HG02571 (cell line): Measurements from ENCODE around the gene UST.

Experiments used
- ATAC-seq: cut with Tn5 transposase; IDR thresholded peaks from one replicate; pipeline ENCODE4 v1.9.1; 2021; ENCODE audit warnings: mild to moderate bottlenecking, moderate library complexity; ENCODE audit not compliant: unreplicated experiment

The UST gene

DNA sequence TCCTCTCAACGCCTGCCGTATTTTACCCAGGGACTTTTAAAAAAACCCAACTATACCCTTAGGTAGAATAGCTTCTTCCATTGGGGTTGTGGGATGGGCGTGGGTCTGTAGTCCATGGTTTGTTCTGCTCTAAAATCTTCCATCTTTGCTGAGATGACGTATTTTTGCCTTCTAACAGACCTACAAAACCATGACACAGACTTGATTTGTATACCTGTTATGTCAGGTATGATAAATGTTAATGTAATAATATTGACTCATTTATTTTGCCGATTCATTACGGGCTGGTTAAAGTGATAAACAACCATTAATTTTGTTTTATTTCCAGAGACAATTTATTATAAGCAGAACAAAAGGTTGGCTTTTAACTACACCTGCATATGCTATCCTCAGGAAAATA lies 48.7 kb downstream of the UST start:
- ATAC-seq, result no peak

DNA sequence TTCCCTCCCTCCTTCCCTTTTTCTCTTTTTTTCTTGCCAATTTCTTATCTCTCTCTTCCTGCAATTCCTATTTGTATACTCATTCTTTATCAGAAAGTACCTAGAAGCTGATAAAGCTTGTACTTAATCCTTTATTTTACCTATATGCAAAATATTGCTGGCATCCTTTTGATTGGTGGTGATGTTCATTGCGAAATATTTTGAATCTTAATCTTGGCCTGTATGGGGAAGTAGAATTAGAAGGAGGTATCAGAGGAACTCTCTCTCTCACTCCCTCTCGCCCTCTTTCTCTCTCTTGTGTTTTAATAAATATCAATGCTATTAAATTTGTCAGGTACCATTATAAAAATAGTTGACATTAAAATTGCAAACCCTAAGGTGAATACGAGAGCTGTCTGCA lies 52.8 kb downstream of the UST start:
- ATAC-seq, result no peak

DNA sequence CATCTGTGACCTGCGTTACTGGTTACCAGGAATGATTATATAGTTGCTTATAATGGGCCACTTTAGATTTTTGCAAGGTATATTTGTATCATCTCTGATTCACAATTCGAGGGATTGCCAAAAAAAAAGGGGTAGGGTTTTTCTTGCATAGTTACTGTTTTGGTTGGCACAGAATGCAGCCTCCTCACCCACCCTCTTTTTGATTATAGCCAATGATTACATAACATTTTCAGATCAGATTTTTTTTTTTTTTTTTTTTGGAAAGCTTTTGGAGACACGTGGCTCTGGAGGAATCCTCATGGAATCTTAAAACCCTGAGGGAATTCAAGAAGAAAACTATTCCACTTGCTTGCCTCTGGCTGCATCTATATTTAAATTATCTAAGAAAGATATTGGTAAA lies 53.7 kb downstream of the UST start:
- no peak for ATAC-seq

GRCh38 chr6:148803979-148804378 lies 57.1 kb downstream of the UST start:
- no peak for ATAC-seq

GRCh38 chr6:148805777-148806176 lies 58.9 kb downstream of the UST start:
- no peak for ATAC-seq

GRCh38 chr6:148807784-148808183 lies 61.0 kb downstream of the UST start:
- no peak for ATAC-seq

DNA sequence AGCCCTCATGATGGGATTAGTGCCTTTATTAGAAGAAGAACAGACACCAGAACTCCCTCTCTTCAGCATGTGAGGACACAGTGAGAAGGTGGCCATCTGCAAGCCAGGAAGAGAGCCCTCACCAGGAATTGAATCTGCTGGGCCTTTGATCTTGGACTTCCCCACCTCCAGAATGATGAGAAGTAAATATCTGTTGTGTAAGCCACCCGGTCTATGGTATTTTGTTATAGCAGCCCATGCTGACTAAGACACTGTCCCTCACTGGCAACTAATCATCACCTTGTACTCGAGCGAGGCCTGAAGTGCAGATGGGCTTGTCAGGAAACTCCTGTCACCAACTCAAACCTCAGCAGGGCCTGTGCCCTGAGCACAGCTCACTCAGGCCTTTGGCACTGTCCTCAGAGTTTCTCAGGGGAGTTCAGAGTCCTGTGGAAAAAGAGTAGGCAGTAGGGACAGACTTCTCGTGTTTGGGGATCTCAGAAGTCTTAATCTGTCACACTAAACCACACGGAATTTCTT lies 62.0 kb downstream of the UST start:
- ATAC-seq, result no peak

DNA sequence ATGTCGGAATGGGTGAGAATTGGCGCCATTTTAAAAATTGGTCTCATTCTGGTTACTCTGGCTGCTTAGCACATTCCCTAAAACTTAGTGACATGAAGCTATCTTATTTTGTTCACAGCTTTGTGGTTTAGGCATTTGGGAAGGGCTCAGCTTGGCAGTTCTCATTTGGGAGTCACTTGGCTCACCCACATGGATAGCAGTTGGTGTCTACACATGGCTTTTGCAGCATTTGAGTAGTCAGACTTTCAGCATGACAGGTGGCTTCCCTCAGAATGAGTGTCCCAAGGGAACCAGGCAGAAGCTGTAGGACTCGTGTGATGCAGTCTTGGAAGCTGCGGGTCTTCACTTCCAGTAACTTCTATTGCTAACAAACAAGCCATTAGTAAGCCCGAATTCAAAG lies 64.6 kb downstream of the UST start:
- ATAC-seq, result no peak

- no peak for ATAC-seq
Observed at GRCh38 chr6:148814082-148814790, 67.4 kb downstream of the UST start.

DNA sequence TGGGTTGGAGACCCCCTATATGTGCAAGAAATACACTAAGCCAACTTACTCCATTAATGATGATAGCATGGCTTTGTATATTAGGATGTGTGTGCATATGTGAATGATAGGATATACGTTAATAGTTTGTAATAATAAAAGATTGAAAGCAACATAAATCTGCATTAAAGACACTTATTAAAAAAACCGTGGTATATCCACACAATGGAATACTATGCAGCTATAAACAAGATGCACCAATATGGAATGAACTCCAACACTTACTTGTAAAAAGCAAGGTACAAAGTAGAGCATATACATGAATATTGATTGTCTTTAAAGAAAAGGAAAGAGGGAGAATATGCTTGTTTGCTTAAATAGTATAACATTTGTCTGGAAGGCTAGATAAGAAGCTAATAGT lies 68.0 kb downstream of the UST start:
- no peak for ATAC-seq

- ATAC-seq, result no peak
Observed at GRCh38 chr6:148816117-148816516, 69.3 kb downstream of the UST start.

DNA sequence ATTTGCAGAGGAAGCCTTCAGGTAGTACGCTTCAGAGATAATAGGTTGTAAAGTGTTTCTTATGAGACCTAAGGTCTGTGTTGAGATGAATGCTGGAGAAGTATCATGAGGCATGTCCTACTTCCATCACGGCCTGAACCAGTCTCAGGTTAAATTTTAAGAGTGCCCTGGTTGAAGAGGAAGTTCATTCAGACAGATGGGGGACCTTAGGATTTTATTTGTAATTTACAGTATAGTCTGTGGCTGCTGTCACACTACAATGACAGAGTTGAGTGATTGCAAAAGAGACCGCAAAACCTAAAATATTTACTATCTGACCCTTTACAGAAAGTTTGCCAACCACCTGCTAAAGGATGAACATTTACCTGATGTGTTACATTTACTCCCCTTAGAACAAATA lies 70.9 kb downstream of the UST start:
- ATAC-seq, result no peak

DNA sequence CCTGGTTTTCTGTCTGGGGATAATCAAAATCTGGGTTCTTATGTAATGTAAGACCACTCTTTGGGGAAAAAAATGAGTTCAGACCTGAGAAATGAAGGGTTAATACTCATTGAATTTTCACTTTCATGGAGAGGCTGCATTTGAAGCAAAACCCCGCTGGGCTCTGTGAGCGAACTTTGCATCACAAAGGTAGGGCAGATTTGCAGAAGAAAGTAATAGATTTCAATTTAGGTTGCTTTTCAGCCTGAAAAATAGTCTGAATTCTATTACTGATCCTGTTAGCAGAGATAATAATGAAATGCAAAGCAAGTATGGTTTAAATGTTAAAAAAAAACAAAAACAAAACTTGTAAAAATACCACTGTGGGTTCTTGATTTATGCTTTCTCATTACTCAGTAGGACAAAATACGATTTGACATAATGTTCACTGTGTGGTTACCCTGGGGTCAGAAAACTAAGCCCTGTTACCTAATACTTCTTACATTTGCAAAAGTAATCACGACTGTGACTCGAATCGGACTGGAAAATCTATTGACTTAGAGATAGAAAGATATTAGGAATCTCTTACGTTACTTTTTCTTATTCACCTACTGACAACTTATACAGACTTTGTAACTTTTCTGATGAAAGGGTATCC lies 72.2 kb downstream of the UST start:
- ATAC-seq, result no peak

DNA sequence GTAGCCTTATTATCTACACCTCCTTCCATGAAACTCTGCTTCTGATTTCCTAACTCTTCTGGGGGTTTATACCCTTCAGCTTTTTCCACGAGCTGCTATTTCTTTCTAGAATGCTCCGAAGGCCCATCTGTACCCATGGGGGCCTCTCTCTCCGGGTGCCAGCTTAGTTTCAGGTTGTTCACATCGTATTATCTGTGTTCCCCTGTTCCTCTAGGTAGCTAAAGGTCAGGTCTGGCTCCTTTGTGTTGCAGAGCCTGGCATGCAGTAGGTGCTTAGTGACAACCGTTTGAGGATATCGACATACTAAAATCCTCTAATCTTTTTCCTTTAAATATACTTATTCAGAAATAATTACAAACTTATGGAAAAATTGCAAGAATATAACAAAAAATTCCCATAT lies 73.0 kb downstream of the UST start:
- ATAC-seq, result no peak

DNA sequence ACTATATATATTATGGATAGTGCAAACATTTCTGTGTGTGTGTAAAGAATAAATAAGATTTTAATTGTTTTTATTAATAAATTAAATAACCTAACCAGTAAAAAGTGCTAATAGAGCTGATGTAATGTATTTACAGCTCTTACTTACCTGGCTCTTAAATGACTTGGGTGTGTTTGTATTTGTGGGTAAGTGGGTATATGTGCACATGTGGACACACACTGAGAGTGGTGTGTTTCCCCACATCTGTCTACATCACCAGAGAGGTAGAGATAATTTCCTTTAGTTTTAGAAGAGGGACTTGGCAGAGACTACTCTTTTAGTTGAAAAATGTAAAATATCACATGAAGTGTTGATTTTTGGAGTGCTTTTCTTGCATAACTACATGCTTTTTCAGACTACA lies 76.0 kb downstream of the UST start:
- ATAC-seq, result no peak

DNA sequence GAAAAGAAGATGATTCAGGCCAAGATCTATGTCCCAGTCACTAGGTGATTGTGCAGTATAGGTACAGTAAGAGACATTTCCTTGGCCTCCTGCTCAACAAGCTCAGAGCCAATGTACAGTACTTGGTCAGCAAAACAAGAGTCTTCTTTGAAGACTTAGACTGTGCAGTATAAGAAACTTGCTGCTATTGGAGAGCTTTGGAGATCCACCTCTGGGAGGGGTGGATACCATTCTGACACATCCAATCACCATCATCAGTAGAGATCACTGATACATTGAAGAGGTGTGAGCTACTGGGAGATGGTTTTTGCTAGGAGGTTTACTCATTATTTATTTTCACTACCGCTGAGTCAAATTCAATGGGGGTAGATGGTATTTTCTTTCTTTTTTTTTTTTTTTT lies 77.5 kb downstream of the UST start:
- ATAC-seq, result no peak

- no peak for ATAC-seq
Observed at GRCh38 chr6:148824960-148825359, 78.1 kb downstream of the UST start.

- ATAC-seq, result no peak
Observed at GRCh38 chr6:148825492-148825891, 78.7 kb downstream of the UST start.

DNA sequence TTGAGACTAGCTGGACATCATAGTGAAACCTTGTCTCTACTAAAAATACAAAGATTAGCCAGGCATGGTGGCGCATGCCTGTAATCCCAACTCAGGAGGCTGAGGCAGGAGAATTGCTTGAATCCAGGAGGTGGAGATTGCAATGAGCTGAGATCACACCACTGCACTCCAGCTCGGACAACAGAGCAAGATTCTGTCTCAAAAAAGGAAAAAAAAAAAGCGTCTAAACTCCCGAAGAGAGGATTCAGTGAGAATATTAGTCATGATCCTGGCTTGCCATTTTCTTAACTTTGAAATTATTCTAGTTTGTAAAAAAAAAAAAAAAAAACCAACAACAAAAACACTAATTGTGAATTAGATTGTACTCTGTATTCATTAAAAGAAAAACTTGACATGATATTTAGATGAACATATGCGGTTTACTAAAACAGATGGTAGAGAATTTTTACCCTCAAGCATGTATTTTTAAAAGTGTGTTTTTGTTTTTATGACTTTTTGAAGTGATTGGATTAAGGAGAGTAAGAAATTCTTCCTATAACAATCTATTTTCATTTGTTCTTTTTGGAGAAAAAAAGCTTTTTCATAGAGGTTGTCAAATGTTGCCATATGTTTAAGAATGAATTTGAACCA lies 80.7 kb downstream of the UST start:
- ATAC-seq, result no peak

DNA sequence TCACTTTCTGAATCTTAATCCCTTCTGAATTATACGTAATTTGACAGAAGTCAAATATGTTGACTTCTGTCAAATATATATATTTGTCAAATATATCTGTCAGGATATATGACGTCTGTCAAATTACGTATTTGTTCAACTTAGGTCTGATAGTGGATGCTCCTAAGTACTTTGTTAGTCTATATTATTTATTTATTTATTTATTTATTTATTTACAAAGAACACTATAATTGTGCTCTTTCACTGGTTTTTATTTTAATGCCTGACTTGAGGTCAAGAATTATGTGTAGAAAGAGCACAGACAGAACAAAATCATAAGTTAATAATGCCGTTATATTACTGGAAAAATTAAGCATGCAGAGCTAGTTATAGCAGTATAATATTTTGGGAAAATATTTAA lies 81.2 kb downstream of the UST start:
- ATAC-seq, result no peak

GRCh38 chr6:148829415-148830101 lies 82.7 kb downstream of the UST start:
- ATAC-seq, result no peak

DNA sequence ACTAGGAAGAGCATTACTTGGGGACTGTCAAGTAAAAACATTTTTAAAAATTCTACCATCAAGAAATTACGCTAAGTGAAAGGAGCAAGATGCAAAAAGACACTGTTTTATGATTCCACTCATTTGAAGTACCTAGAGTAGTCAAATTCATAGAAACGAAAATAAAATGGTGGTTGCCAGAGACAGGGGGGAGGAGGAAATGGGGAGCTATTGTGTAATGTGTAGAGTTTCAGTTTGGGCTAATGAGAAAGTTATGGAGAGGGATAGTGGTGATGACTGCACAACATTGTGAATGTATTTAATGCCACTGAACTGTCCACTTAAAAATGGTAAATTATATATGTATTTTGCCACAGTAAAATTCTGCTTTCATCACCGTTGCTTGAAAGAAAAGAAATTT lies 83.8 kb downstream of the UST start:
- ATAC-seq, result no peak
